HL-60 (cell line): ENCODE data around the gene MIOX.

Experiments
- CTCF ChIP-seq: IDR thresholded peaks from one replicate; pipeline ENCODE4 v1.5.1; 2011; ENCODE audit warnings: low read length, control low read depth, inconsistent platforms; ENCODE audit not compliant: insufficient read depth
- SPI1 ChIP-seq: IDR thresholded peaks from 2 replicates; pipeline ENCODE4 v1.6.1; 2012; ENCODE audit warnings: low read depth, mild to moderate bottlenecking, borderline replicate concordance

- TF ChIP-seq CTCF (no peak), SPI1 (no peak)
Measured at GRCh38 chr22:50460938-50461337, 25.7 kb upstream of the MIOX start.
